Omental fat pad (tissue), 4 donors: ENCODE results near the gene PTH2. TPM values are rescaled to one million over a fixed set of nuclear protein-coding genes. Genes with fewer than 3 reads are reported as not detected.
A peak's percentile ranks its signal among the peaks of the same experiment; 100 is the strongest.

ENCODE experiments used
- ATAC-seq: fragments of 150-250 bp; one replicate; pipeline ENCODE4 v1.9.1; 2016; ENCODE audit warnings: mild to moderate bottlenecking, moderate library complexity; ENCODE audit not compliant: low FRiP score
- DNase-seq: peaks from one replicate; pipeline ENCODE4 v3.0.0-alpha.2; 2019; ENCODE audit warnings: low spot score
- total RNA-seq, 4 donors: library from RNA; depleted of rRNA; stranded (reverse); fragments of >200 nt; gene quantifications; one replicate each; pipeline ENCODE4 v1.1.0, GENCODE V29; 2016
- TF ChIP-seq, protein P1 (sequence below), 3 donors: fragments of 450-650 bp; IDR thresholded peaks; one replicate each; pipeline ENCODE4 v1.5.1; 2016 to 2017; ENCODE audit warnings: antibody characterized with exemption in 3 of 3, mild to moderate bottlenecking in 3 of 3, moderate library complexity in 2 of 3

Gene PTH2
- total RNA-seq, 4 donors from 2014 or later, result not detected

DNA sequence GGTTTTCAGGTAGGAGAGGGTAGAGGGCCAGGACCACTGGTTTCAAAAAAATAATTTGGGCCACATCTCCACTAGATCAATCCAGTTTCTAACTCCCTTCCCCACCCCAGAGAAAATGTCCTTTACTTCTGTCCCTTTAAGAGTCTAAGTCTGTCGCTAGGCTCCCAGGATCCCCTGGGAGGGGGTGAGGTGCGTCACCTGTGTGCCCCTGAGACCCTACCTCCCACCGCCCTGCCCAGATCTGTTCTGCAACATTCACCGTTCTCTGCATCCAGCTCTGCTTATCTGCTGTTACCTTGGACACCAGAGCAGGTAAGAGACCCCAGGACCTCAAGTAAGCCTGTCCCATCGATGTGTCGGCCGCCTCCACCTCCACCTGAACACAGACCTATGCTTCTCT lies 1.9 kb upstream of the PTH2 start, which contains the start of gene GFY:
Gene GFY, plus strand, starts transcription at position 211 of the 400 bp plus-strand sequence. CDS start 1,043 bp downstream, outside the sequence.
- no peak for DNase-seq
- no peak for ATAC-seq
- TF ChIP-seq, protein P1, sequence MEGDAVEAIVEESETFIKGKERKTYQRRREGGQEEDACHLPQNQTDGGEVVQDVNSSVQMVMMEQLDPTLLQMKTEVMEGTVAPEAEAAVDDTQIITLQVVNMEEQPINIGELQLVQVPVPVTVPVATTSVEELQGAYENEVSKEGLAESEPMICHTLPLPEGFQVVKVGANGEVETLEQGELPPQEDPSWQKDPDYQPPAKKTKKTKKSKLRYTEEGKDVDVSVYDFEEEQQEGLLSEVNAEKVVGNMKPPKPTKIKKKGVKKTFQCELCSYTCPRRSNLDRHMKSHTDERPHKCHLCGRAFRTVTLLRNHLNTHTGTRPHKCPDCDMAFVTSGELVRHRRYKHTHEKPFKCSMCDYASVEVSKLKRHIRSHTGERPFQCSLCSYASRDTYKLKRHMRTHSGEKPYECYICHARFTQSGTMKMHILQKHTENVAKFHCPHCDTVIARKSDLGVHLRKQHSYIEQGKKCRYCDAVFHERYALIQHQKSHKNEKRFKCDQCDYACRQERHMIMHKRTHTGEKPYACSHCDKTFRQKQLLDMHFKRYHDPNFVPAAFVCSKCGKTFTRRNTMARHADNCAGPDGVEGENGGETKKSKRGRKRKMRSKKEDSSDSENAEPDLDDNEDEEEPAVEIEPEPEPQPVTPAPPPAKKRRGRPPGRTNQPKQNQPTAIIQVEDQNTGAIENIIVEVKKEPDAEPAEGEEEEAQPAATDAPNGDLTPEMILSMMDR (IDR thresholded peaks at IDR 0.05), result no peak

DNA sequence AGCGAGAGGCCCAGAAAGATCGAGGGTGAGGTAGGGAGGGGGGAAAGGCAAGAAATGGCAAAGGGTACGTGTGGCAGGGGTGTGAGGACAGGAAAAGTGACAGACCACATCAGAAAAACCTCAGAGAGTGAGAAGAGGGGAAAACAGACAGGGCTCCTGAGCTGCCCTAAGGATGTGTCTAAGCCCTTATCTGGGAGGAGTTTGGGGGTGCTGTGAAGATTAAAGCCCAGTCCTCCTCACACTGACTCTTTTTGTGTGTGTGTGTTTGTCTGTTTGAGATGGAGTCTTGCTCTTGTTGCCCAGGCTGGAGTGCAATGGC lies 703 bp upstream of the PTH2 start:
- TF ChIP-seq, protein P1 (IDR thresholded peaks at IDR 0.05), result no peak
- ATAC-seq, result no peak
- no peak for DNase-seq

DNA sequence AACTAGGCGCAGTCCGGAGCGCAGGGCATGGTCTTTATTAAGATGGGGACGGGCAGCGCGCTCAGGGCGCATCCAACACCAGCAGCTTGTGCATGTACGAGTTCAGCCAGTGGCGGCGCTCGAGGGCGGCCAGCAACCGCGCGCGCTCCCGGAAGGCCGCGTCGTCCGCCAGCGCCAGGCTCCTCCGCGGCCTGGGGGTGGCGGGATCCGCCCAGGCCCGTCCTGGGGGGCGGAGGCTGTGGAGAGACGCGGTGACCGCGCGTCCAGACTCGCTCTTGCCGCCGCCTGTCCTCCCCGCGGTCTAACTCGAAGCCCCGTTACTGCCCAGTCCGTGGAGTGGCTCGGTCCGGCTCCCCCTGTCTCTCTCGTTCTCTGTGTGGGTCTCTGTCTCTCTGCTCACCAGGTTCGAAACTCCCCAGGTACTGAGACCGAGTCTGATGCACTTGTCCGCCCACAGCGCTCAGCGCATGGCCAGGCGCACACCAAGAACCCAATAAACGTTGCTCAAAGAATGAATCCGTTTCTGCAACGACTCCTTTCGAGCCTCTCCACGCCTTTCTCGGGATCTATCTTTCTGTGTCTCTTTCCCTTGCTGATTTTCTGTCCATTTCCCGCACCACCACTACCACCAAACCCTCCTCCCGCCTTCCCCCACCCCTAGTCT lies 702 bp downstream of the PTH2 start:
- ATAC-seq (no peak), DNase-seq (no peak)
- TF ChIP-seq, protein P1 (IDR thresholded peaks at IDR 0.05), result no peak

DNA sequence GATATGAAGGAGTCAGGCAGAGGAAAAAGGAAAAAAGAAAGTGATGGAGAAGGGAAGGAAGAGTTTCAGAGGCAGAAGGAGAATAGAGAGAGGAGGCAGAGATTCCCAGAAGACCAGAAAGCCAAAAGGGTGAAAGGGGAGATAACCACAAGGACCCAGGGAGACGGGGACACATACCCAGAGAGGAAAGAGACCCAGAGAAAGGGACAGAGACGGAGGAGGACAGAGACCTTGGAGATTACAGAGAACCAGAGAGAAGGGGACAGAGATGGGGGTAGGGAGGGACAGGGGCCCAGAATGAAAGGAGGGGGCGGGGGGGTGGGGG lies 1.4 kb downstream of the PTH2 start:
- ATAC-seq, result no peak
- TF ChIP-seq, protein P1 (IDR thresholded peaks at IDR 0.05), result no peak
- no peak for DNase-seq

DNA sequence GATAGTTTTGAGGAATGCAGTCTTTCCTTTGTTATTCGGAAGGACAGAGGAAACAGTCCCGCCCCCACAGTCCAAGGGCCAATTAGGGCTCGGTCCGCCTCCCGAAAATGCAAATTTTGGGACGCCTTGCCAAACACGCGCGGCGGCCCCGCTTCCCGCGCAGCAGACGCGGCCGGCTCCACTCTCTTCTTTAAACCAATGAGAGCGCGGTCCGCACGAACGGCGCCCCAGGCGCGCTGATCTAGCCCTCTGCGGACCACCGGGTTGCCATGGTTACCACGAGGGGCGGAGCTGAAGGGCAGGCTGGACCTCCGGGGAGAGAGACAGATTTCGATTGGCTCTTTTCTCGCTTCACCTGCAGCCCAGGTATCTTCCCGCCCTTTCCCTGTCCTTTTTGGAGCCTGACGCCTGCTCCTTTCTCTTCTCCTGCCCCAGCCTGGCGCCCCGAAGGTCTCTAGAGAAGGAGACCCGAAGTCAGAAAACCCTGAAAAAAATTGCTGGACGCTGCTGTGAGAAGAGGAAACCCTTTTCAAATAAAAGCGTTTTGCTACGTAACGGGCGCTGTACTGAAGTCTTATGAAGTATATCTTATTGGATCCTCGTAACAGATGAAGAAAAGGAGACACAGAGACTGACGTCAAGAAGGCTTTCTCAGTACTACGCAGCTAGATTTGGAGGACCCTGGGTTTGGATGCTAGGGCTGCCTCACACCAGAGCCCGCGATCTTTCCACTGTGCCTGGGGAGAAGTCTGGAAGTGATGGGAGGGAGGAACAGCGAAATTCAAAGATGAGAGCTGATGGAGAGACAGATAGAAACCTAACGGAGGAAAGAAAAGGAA lies 2.0 kb downstream of the PTH2 start:
- TF ChIP-seq, protein P1 (IDR thresholded peaks at IDR 0.05), result no peak
- peak; percentile 57 for ATAC-seq
- DNase-seq, result peak; percentile 40

DNA sequence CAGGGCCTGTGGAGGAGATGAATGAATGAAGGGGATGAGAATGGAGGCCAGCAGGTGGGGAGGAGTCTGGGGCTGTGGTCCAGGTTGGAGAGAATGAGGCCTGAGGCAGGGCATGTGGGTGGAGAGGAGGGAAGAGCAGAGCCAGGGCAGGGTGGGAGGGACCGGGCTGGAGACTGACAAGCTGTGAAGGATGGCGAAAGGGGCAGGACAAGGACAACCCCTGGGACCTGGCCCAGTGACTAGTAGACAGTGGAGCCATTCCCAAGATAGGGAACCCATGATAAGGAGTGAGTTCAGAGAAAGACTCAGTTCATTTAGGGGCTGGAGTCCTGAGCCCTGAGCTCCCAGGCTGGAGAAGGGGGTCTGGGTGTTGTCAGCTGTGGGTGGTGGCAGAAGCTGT lies 3.0 kb downstream of the PTH2 start:
- ATAC-seq, result no peak
- DNase-seq, result no peak
- TF ChIP-seq, protein P1 (IDR thresholded peaks at IDR 0.05), result no peak

DNA sequence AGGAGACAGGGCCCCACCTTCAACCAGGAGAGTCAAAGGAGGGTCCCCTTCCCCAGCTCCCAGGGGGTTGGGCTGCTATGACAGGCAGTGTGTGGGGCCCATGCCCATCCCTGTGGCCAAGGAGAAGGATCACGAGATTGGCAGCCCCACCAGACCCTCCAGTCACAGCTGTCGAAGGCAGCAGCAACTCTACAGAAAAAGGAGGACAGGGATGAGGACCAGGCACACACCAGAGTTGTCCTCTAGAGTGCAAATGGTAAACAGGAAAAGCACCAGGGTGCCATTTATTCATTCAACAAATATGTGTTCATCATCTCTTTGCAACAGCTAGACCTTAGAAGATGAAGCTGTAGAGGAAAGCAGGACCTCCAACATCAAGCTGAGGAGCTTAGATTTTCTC lies 4.1 kb downstream of the PTH2 start:
- TF ChIP-seq, protein P1 (IDR thresholded peaks at IDR 0.05), result no peak
- DNase-seq, result no peak
- ATAC-seq, result no peak
